SK-N-SH (cell line): ENCODE data around the gene NEK10. TPM values are rescaled to one million over a fixed set of nuclear protein-coding genes. Genes with fewer than 3 reads are reported as not detected.

Experiments used
- CTCF ChIA-PET: fragments of 300-600, 350-600 bp; formaldehyde crosslinking; extraction: SDS; loops from one replicate; lab custom pipeline; 2021; lab: Yijun Ruan, JAX
- POLR2A ChIA-PET: fragments of 350-600 bp; sonication (Branson Sonifier 250); formaldehyde crosslinking; extraction: SDS; loops from one replicate; lab custom pipeline; 2020; ENCODE audit warnings: antibody characterized with exemption, inconsistent platforms; lab: Yijun Ruan, JAX
- DNase-seq: peaks from one replicate; pipeline ENCODE4 v3.0.0; 2012
- H2AFZ ChIP-seq: fragments of 200-600 bp; sonication (generic); 2 replicates; pipeline ENCODE4 v1.8.1; 2016; ENCODE audit warnings: antibody characterized with exemption, mild to moderate bottlenecking, low read depth
- H3F3A ChIP-seq: fragments of 200-600 bp; sonication (generic); replicated peaks from 2 replicates; pipeline ENCODE3; 2016; ENCODE audit warnings: antibody characterized with exemption, mild to moderate bottlenecking; ENCODE audit not compliant: insufficient read depth
- H3K27ac ChIP-seq, 2 experiments: fragments of 200-500 bp in 1 of 2; fragments of 200-600 bp in 1 of 2; sonication (Bioruptor generic) in 1 of 2; sonication (generic), shearing (Covaris generic) in 1 of 2; 2 replicates each; pipeline versions ENCODE4 v1.5.1 to v1.6.1; 2014 to 2016; ENCODE audit warnings: low read depth in 2 of 2, inconsistent platforms in 1 of 2, low read length in 1 of 2, mild to moderate bottlenecking in 1 of 2, mixed read lengths in 1 of 2
- H3K27me3 ChIP-seq: fragments of 200-600 bp; sonication (generic), shearing (Covaris generic); 2 replicates; pipeline ENCODE4 v1.6.1; 2016; ENCODE audit warnings: mixed run types; ENCODE audit not compliant: insufficient read depth
- H3K36me3 ChIP-seq, 2 experiments: fragments of 200-500 bp in 1 of 2; fragments of 200-600 bp in 1 of 2; sonication (Bioruptor generic) in 1 of 2; sonication (generic) in 1 of 2; replicated peaks in 1 of 2; 2 replicates each; pipeline versions ENCODE3 to v1.5.1; 2014 to 2016; ENCODE audit warnings: low read length in 1 of 2, mild to moderate bottlenecking in 1 of 2; ENCODE audit not compliant: insufficient read depth in 2 of 2, control insufficient read depth in 1 of 2
- H3K4me1 ChIP-seq, 2 experiments: fragments of 200-500 bp in 1 of 2; fragments of 200-600 bp in 1 of 2; sonication (Bioruptor generic) in 1 of 2; sonication (generic), shearing (Covaris generic) in 1 of 2; 2 replicates each; pipeline versions ENCODE4 v1.5.1 to v1.6.1; 2014 to 2016; ENCODE audit warnings: low read depth in 1 of 2, low read length in 1 of 2, mixed run types in 1 of 2; ENCODE audit not compliant: insufficient read depth in 2 of 2, control insufficient read depth in 1 of 2
- H3K4me2 ChIP-seq: fragments of 200-600 bp; sonication (generic), shearing (Covaris generic); 2 replicates; pipeline ENCODE4 v1.6.1; 2017; ENCODE audit warnings: mixed run types
- H3K4me3 ChIP-seq, 2 experiments: fragments of 200-500 bp in 1 of 2; fragments of 200-600 bp in 1 of 2; sonication (Bioruptor generic) in 1 of 2; sonication (generic), shearing (Covaris generic) in 1 of 2; 2 replicates each; pipeline versions ENCODE4 v1.5.1 to v1.8.1; 2014 to 2016; ENCODE audit warnings: low read depth in 2 of 2, inconsistent platforms in 1 of 2, low read length in 1 of 2, mild to moderate bottlenecking in 1 of 2, mixed read lengths in 1 of 2, moderate library complexity in 1 of 2
- H3K79me2 ChIP-seq: fragments of 200-600 bp; sonication (generic); 2 replicates; pipeline ENCODE4 v1.8.1; 2017; ENCODE audit warnings: mild to moderate bottlenecking; ENCODE audit not compliant: insufficient read depth
- H3K9ac ChIP-seq: fragments of 200-600 bp; sonication (generic); 2 replicates; pipeline ENCODE4 v1.6.1; 2017; ENCODE audit warnings: mixed run types
- H3K9me2 ChIP-seq: fragments of 200-600 bp; sonication (generic); 2 replicates; pipeline ENCODE4 v1.6.1; 2017; ENCODE audit warnings: mixed run types
- H3K9me3 ChIP-seq: fragments of 200-600 bp; sonication (generic); 2 replicates; pipeline ENCODE4 v1.6.1; 2017; ENCODE audit warnings: mixed run types, mild to moderate bottlenecking, moderate library complexity
- H4K20me1 ChIP-seq: fragments of 200-600 bp; sonication (generic); 2 replicates; pipeline ENCODE4 v1.6.1; 2017; ENCODE audit warnings: mild to moderate bottlenecking, mixed run types; ENCODE audit not compliant: insufficient read depth
- FOSL2 ChIP-seq: IDR thresholded peaks from 2 replicates; pipeline ENCODE4 v1.4.0; 2012; ENCODE audit warnings: low read depth, mild to moderate bottlenecking, moderate library complexity, borderline replicate concordance
- FOXJ3 ChIP-seq: sonication (generic); formaldehyde crosslinking; IDR thresholded peaks from 2 replicates; pipeline ENCODE4 v1.5.1; 2020; ENCODE audit warnings: mild to moderate bottlenecking, missing genetic modification reagents
- JUND ChIP-seq: IDR thresholded peaks from 2 replicates; pipeline ENCODE4 v1.4.0; 2012
- MXI1 ChIP-seq: IDR thresholded peaks from 2 replicates; pipeline ENCODE4 v1.6.1; 2012; ENCODE audit warnings: mild to moderate bottlenecking, low read depth, low read length, improper control_type of control experiment
- NFIC ChIP-seq: IDR thresholded peaks from 2 replicates; pipeline ENCODE4 v1.4.0; 2012; ENCODE audit warnings: borderline replicate concordance
- PBX3 ChIP-seq: IDR thresholded peaks from 2 replicates; pipeline ENCODE4; 2012
- POLR2AphosphoS5 ChIP-seq: IDR thresholded peaks from 2 replicates; pipeline ENCODE4 v1.6.1; 2012; ENCODE audit warnings: low read depth, low read length
- SIN3A ChIP-seq: IDR thresholded peaks from 2 replicates; pipeline ENCODE4 v1.6.1; 2012; ENCODE audit warnings: low read depth, mild to moderate bottlenecking, low read length, moderate library complexity, borderline replicate concordance
- TAF1 ChIP-seq: IDR thresholded peaks from 2 replicates; pipeline ENCODE4 v1.6.1; 2012; ENCODE audit warnings: low read depth, mild to moderate bottlenecking, low read length, moderate library complexity, borderline replicate concordance
- WGBS: methylation state at CpG from one replicate; pipeline ENCODE4 v1.1.6; 2017; ENCODE audit warnings: low lambda C conversion rate; 5-methylcytosine and 5-hydroxymethylcytosine counted together
- polyA plus RNA-seq, 3 experiments: library from polyadenylated mRNA; depleted of rRNA; stranded (reverse); fragments of >200 nt; gene quantifications; 2 replicates each; pipeline ENCODE4 v1.2.3, GENCODE V29; 2012
- TF ChIP-seq, protein P1 (sequence below): IDR thresholded peaks from 2 replicates; pipeline ENCODE4 v1.6.1; 2012; ENCODE audit warnings: mild to moderate bottlenecking, low read depth, low read length, moderate library complexity
- TF ChIP-seq, protein P2 (sequence below): fragments of 150-350 bp; IDR thresholded peaks from 2 replicates; pipeline ENCODE4 v1.6.1; 2016; ENCODE audit warnings: mild to moderate bottlenecking, low read depth, low read length
- TF ChIP-seq, protein P3 (sequence below): fragments of 150-350 bp; IDR thresholded peaks from 2 replicates; pipeline ENCODE4 v1.6.1; 2017; ENCODE audit warnings: antibody characterized with exemption, low read length, low read depth, borderline replicate concordance

NEK10 gene
- polyA plus RNA-seq, 1 of the 3 experiments (the other 2 are of a cell fraction), result 1.0 TPM

DNA sequence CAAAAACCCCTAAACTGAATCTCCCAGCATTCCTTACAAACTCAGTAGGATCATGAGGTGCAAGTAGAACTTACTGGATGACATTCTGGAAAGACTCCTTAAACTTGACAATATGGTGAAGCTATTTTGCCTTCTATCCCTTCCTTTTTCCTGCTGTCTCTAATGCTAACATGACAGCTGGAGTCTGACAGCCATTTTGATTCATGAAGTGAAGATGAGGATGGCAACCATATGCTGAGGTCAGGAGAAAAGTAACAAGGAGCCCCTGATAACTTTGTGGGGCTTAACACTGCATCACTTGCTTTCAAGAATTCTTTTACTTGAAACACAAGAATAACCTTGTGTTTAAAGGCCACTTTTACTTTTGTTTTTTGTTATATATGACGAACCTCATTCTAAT, 15.0 kb upstream of the NEK10 start (continued):
- TF ChIP-seq, protein P1, sequence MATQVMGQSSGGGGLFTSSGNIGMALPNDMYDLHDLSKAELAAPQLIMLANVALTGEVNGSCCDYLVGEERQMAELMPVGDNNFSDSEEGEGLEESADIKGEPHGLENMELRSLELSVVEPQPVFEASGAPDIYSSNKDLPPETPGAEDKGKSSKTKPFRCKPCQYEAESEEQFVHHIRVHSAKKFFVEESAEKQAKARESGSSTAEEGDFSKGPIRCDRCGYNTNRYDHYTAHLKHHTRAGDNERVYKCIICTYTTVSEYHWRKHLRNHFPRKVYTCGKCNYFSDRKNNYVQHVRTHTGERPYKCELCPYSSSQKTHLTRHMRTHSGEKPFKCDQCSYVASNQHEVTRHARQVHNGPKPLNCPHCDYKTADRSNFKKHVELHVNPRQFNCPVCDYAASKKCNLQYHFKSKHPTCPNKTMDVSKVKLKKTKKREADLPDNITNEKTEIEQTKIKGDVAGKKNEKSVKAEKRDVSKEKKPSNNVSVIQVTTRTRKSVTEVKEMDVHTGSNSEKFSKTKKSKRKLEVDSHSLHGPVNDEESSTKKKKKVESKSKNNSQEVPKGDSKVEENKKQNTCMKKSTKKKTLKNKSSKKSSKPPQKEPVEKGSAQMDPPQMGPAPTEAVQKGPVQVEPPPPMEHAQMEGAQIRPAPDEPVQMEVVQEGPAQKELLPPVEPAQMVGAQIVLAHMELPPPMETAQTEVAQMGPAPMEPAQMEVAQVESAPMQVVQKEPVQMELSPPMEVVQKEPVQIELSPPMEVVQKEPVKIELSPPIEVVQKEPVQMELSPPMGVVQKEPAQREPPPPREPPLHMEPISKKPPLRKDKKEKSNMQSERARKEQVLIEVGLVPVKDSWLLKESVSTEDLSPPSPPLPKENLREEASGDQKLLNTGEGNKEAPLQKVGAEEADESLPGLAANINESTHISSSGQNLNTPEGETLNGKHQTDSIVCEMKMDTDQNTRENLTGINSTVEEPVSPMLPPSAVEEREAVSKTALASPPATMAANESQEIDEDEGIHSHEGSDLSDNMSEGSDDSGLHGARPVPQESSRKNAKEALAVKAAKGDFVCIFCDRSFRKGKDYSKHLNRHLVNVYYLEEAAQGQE, result no peak
- TF ChIP-seq MXI1, result no peak
- TF ChIP-seq POLR2AphosphoS5, result no peak
- no peak for TF ChIP-seq SIN3A
- TF ChIP-seq JUND, result no peak

- POLR2A ChIA-PET, result no interaction called here
- Histone ChIP-seq H3K4me2 (no peak overlapping the region), H3K27ac (no peak overlapping the region), H3K9me2 (no peaks in the 10 kb centered on the region), H3K4me3 (no peak overlapping the region), H3F3A (peaks cover 8% of the 10 kb centered on the region), H4K20me1 (no peaks in the 10 kb centered on the region), H3K9me3 (no peaks in the 10 kb centered on the region; the same call in 1 of the 2 replicates), H3K4me1 (no peaks in the 10 kb centered on the region), H3K79me2 (no peaks in the 10 kb centered on the region; the same call in 1 of the 2 replicates), H3K36me3 (peaks cover 64 to 79% of the 10 kb centered on the region in 2 experiments), H3K27me3 (no peaks in the 10 kb centered on the region), H2AFZ (no peak overlapping the region), H3K9ac (no peak overlapping the region)
- TF ChIP-seq TAF1, result no peak
- TF ChIP-seq PBX3, result peak; percentile 22; the same call in 1 of the 2 replicates
- TF ChIP-seq JUND, result 0 out of 2 replicates have a peak, but pooled peaks have one; percentile 17
- TF ChIP-seq FOXJ3 (CRISPR knock-in tag), result no peak
- 94% methylated on average over 3 of the region's 3 CpGs for WGBS
- no peak for DNase-seq
- CTCF ChIA-PET, result interaction anchor here (1.5 kb wide), 1 partner anchor 23 kb away, joined by 3 read pairs; no protein-coding TSS in a partner anchor
Observed at GRCh38 chr3:27380433-27381357, 11.5 kb upstream of the NEK10 start.

DNA sequence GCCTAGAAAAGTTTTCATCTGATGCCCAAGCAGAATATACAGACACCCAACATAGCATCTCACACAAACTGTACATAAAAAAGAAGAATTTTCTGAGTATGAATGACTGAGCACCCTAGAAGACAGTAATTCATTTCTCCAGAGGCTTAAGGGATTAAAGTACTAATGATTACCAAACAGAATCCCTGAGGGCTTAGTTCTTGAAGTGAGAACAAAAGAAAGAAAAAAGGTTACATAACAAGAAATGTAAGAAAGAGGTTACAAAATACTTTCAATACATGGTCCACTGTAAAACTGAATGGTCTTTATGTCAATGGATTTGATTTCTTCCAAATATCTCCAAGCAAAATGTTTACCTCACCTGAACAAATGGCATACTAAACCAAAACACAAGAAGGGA, 9.1 kb upstream of the NEK10 start:
- H3F3A ChIP-seq, result peaks cover 8% of the 10 kb centered on the region
- no peaks in the 10 kb centered on the region; the same call in 1 of the 2 replicates for H3K79me2 ChIP-seq
- H3K36me3 ChIP-seq, result peaks cover 63 to 75% of the 10 kb centered on the region in 2 experiments
- no peaks in the 10 kb centered on the region; the same call in 1 of the 2 replicates for H3K9me2 ChIP-seq
- no peak for DNase-seq
- ChIA-PET POLR2A (no interaction called here), CTCF (no interaction called here)
- H3K4me2 ChIP-seq, result no peak overlapping the region
- no peaks in the 10 kb centered on the region for H4K20me1 ChIP-seq
- no peak overlapping the region for H3K9ac ChIP-seq
- no peak overlapping the region for H2AFZ ChIP-seq
- no peak overlapping the region for H3K27ac ChIP-seq
- H3K9me3 ChIP-seq, result no peaks in the 10 kb centered on the region
- no peak overlapping the region for H3K4me3 ChIP-seq
- H3K4me1 ChIP-seq, result no peaks in the 10 kb centered on the region
- H3K27me3 ChIP-seq, result no peaks in the 10 kb centered on the region
- TF ChIP-seq, protein P2, sequence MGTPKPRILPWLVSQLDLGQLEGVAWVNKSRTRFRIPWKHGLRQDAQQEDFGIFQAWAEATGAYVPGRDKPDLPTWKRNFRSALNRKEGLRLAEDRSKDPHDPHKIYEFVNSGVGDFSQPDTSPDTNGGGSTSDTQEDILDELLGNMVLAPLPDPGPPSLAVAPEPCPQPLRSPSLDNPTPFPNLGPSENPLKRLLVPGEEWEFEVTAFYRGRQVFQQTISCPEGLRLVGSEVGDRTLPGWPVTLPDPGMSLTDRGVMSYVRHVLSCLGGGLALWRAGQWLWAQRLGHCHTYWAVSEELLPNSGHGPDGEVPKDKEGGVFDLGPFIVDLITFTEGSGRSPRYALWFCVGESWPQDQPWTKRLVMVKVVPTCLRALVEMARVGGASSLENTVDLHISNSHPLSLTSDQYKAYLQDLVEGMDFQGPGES, result no peak
- TF ChIP-seq, protein P1, result no peak
- TF ChIP-seq NFIC (no peak), FOSL2 (no peak)
- TF ChIP-seq, protein P3, sequence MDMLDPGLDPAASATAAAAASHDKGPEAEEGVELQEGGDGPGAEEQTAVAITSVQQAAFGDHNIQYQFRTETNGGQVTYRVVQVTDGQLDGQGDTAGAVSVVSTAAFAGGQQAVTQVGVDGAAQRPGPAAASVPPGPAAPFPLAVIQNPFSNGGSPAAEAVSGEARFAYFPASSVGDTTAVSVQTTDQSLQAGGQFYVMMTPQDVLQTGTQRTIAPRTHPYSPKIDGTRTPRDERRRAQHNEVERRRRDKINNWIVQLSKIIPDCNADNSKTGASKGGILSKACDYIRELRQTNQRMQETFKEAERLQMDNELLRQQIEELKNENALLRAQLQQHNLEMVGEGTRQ, result no peak
